DND-41 (cell line): Measurements from ENCODE around the gene FGFR2.

ENCODE experiments used
- ATAC-seq: fragments of 200-7000 bp; cut with Tn5 transposase; 3 replicates; pipeline ENCODE4 v1.9.1; 2021; ENCODE audit warnings: low read depth; ENCODE audit not compliant: insufficient read depth
- DNase-seq: peaks from one replicate; pipeline ENCODE4 v3.0.0-alpha.2; 2020
- H2AFZ ChIP-seq: 2 replicates; pipeline ENCODE4 v1.6.0; 2012; ENCODE audit warnings: low read depth, low read length
- H3K27ac ChIP-seq: 2 replicates; pipeline ENCODE4 v1.5.1; 2012; ENCODE audit warnings: low read length, inconsistent platforms
- H3K27me3 ChIP-seq: fragments of 200-600 bp; sonication (generic); 2 replicates; pipeline ENCODE4 v1.6.0; 2012; ENCODE audit warnings: low read length, mild to moderate bottlenecking, inconsistent platforms; ENCODE audit not compliant: insufficient read depth, poor library complexity
- H3K36me3 ChIP-seq: 2 replicates; pipeline ENCODE4 v1.5.1; 2012; ENCODE audit warnings: low read length, inconsistent platforms; ENCODE audit not compliant: insufficient read depth
- H3K4me1 ChIP-seq: 2 replicates; pipeline ENCODE4 v1.5.1; 2012; ENCODE audit warnings: mild to moderate bottlenecking, low read length; ENCODE audit not compliant: insufficient read depth
- H3K4me2 ChIP-seq: 2 replicates; pipeline ENCODE4 v1.6.0; 2012; ENCODE audit warnings: mild to moderate bottlenecking, moderate library complexity, low read length, inconsistent platforms; ENCODE audit not compliant: insufficient read depth
- H3K4me3 ChIP-seq, 2 experiments: fragments of 200-600 bp in 1 of 2; shearing (Covaris generic) in 1 of 2; 2 replicates each; pipeline ENCODE4 v1.5.1; 2012 to 2016; ENCODE audit warnings: inconsistent platforms in 2 of 2, low read length in 2 of 2, mild to moderate bottlenecking in 2 of 2, low read depth in 1 of 2, moderate library complexity in 1 of 2
- H3K79me2 ChIP-seq: 2 replicates; pipeline ENCODE4 v1.6.0; 2012; ENCODE audit warnings: low read length, inconsistent platforms; ENCODE audit not compliant: insufficient read depth
- H3K9ac ChIP-seq: 2 replicates; pipeline ENCODE4 v1.6.0; 2012; ENCODE audit warnings: low read depth, mild to moderate bottlenecking, inconsistent platforms, low read length, moderate library complexity
- H3K9me3 ChIP-seq: 2 replicates; pipeline ENCODE4 v1.5.1; 2012; ENCODE audit warnings: low read length, moderate library complexity, mild to moderate bottlenecking, inconsistent platforms; ENCODE audit not compliant: insufficient read depth, severe bottlenecking
- H4K20me1 ChIP-seq: 2 replicates; pipeline ENCODE4 v1.6.0; 2012; ENCODE audit warnings: low read length; ENCODE audit not compliant: insufficient read depth
- EZH2 ChIP-seq: IDR thresholded peaks from 3 replicates; pipeline ENCODE4 v1.6.1; 2012; ENCODE audit warnings: borderline replicate concordance, low read depth, mild to moderate bottlenecking, moderate library complexity, low read length, inconsistent platforms; ENCODE audit not compliant: severe bottlenecking
- TF ChIP-seq, protein P1 (sequence below): IDR thresholded peaks from 2 replicates; pipeline ENCODE4 v1.5.1; 2012; ENCODE audit warnings: borderline replicate concordance, low read length, moderate library complexity, mild to moderate bottlenecking; ENCODE audit not compliant: poor library complexity, severe bottlenecking; ENCODE audit errors: extremely low read depth

The FGFR2 gene

DNA sequence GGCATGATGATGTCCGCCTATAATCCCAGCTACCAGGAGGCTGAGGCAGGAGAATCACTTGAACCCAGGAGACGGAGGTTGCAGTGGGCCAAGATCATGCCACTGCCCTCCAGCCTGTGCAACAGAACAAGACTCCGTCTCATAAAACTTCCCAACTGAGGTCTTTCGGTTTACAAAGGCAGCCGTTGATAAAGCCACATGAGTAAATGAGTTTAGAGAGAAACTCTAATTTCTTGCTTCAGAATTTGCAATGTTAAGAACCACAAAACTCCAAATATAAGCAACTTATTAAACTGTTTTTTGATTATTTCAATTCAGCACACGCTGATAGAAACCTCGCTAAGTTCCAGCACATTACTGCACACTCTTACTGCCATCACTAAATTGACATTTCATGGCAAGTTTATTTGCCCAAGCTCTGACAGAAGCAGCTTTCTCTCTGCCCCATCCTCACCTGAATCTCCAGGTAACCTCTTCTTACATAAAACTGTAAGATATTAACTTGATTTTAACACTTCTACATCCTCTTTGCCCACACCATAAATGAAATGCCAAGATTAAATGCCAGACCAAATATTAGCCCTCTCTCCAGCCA, 67.7 kb downstream of the FGFR2 start:
- Histone ChIP-seq H3K27me3 (no peaks in the 10 kb centered on the region), H3K27ac (no peak overlapping the region), H3K36me3 (no peaks in the 10 kb centered on the region), H3K4me2 (no peak overlapping the region), H3K9ac (no peak overlapping the region), H3K4me3 (no peak overlapping the region), H3K9me3 (no peaks in the 10 kb centered on the region), H4K20me1 (no peaks in the 10 kb centered on the region), H3K4me1 (no peaks in the 10 kb centered on the region), H3K79me2 (no peaks in the 10 kb centered on the region), H2AFZ (no peak overlapping the region)
- DNase-seq (no peak), ATAC-seq (no peak)
- TF ChIP-seq, protein P1, sequence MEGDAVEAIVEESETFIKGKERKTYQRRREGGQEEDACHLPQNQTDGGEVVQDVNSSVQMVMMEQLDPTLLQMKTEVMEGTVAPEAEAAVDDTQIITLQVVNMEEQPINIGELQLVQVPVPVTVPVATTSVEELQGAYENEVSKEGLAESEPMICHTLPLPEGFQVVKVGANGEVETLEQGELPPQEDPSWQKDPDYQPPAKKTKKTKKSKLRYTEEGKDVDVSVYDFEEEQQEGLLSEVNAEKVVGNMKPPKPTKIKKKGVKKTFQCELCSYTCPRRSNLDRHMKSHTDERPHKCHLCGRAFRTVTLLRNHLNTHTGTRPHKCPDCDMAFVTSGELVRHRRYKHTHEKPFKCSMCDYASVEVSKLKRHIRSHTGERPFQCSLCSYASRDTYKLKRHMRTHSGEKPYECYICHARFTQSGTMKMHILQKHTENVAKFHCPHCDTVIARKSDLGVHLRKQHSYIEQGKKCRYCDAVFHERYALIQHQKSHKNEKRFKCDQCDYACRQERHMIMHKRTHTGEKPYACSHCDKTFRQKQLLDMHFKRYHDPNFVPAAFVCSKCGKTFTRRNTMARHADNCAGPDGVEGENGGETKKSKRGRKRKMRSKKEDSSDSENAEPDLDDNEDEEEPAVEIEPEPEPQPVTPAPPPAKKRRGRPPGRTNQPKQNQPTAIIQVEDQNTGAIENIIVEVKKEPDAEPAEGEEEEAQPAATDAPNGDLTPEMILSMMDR = no peak
- TF ChIP-seq EZH2 = no peak

DNA sequence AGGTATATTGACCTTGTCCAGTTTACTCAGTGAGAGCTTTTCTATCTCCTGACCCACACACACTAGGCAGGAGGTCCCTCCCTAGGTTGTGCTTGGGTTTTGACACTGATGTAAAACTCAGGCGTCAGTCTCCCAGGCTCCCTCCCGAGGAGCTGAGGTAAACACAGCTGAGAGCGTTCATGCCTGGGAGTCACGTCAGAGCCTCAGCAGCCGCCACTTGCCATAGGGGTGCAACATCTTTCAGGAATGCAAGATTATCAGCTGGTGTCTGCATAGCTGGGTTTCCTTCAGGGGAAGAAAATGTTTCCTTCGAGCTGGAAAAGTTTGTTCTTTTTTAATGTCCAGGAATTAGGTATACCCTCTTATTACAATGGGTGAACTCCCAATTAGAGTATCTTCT, 70.6 kb downstream of the FGFR2 start:
- Histone ChIP-seq H3K4me1 (no peaks in the 10 kb centered on the region), H3K79me2 (no peaks in the 10 kb centered on the region), H3K9me3 (no peaks in the 10 kb centered on the region), H4K20me1 (no peaks in the 10 kb centered on the region), H2AFZ (no peak overlapping the region), H3K36me3 (no peaks in the 10 kb centered on the region), H3K27me3 (no peaks in the 10 kb centered on the region), H3K4me3 (no peak overlapping the region), H3K27ac (no peak overlapping the region), H3K4me2 (no peak overlapping the region), H3K9ac (no peak overlapping the region)
- TF ChIP-seq EZH2 = no peak
- TF ChIP-seq, protein P1 = no peak
- no peak for DNase-seq
- ATAC-seq = no peak

DNA sequence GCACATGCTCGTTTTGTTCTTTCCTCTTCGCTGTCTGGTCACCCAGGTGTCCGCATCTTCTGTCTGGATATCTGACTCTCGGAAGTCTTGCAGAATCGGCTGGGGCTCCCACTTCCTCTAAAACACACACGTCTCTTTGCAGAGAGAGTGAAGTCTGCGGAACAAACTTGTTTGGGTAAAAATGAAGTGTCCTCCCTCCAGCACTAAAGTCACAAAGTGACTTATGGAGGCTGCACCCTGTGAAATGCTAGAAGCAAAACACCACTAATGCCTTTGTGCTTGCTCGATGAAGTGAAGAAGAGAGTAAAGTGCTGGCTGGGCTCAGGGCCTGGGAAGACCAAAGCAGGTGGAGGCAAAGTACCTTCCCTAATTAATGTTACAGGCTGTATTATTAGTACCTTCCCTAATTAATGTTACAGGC, 71.4 kb downstream of the FGFR2 start:
- DNase-seq = no peak
- TF ChIP-seq EZH2 = no peak
- TF ChIP-seq, protein P1 = no peak
- no peak for ATAC-seq
- Histone ChIP-seq H3K4me1 (no peaks in the 10 kb centered on the region), H3K27me3 (no peaks in the 10 kb centered on the region), H3K9me3 (no peaks in the 10 kb centered on the region), H3K27ac (no peak overlapping the region), H2AFZ (no peak overlapping the region), H3K9ac (no peak overlapping the region), H3K36me3 (no peaks in the 10 kb centered on the region), H3K79me2 (no peaks in the 10 kb centered on the region), H3K4me2 (no peak overlapping the region), H3K4me3 (no peak overlapping the region), H4K20me1 (no peaks in the 10 kb centered on the region)
